Gastrocnemius medialis (tissue), 4 donors: Measurements from ENCODE around the gene WNT9B.

Source experiments
- CTCF ChIP-seq, 5 experiments: fragments of 450-650 bp in 3 of 5; fragments of 200-600 bp in 2 of 5; sonication (generic) in 2 of 5; IDR thresholded peaks in 4 of 5; conservative IDR thresholded peaks in 1 of 5; 1 replicate in 4 of 5; 2 replicates in 1 of 5; pipeline ENCODE4 v1.5.1; 2016 to 2019; ENCODE audit warnings: antibody characterized with exemption in 5 of 5, mild to moderate bottlenecking in 3 of 5, moderate library complexity in 3 of 5
- POLR2A ChIP-seq, 2 donors: fragments of 450-650 bp; IDR thresholded peaks; one replicate each; pipeline ENCODE4 v1.6.1; 2017; ENCODE audit warnings: antibody characterized with exemption in 2 of 2, mild to moderate bottlenecking in 2 of 2, moderate library complexity in 2 of 2

- TF ChIP-seq CTCF (IDR thresholded peaks at IDR 0.05 in 4 of 5, conservative IDR thresholded peaks at IDR 0.05 in 1 of 5), result no peak
- no peak for TF ChIP-seq POLR2A (IDR thresholded peaks at IDR 0.05)
These were observed 17.6 kb upstream of the WNT9B start for GRCh38 chr17:46833840-46834208.
